ENCODE data around the gene DNM2.

GRCh38 chr19:10736916-10737551 is 19.2 kb downstream of the DNM2 start:
- no peak for TF ChIP-seq CTCF (IDR thresholded peaks at IDR 0.05; ENCODE audit: low read depth, low read length)
- TF ChIP-seq EZH2phosphoT487 (IDR thresholded peaks at IDR 0.05; ENCODE audit: low read depth), result no peak

Data from OCI-LY3 (cell line).